Measurements from ENCODE around the gene TMOD4. TPM values are rescaled to one million over a fixed set of nuclear protein-coding genes. Genes with fewer than 3 reads are reported as not detected.

TMOD4 gene
- total RNA-seq = 1 to 10 TPM in 1 of 2 donors, not detected in 1; 3.0 TPM

DNA sequence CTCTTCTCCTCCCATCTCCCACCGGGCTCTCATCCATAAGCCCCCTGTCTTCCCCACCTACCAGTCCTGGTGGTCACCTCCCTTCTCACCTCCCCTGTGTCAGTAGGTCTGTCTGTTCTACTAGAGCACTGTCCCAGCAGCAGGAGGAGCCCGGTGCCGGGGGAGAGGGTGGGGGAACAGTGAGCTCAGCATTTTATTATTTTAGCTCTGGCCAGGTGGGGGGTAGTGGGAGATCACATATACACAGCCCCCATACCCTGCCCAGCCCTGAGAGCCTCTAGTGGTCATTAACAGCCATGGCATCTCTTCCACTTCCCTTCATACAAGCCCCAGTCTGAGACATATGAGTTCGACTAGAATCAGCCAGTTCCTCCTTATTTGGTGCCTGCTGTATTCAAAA, at the start of gene TMOD4:
Gene TMOD4, minus strand, starts transcription at position 119 of the 400 bp plus-strand sequence. CDS start 1,106 bp downstream, outside the sequence.
- DNase-seq (no peak), ATAC-seq (peak; percentile 51)
- intact Hi-C loops (cut with DNase I) = no loop called here
- Histone ChIP-seq H3K4me1 (no peaks in the 10 kb centered on the region), H3K9me3 (no peaks in the 10 kb centered on the region), H3K27me3 (no peaks in the 10 kb centered on the region), H3K36me3 (replicated peaks in 1 of 2; ENCODE audit: insufficient read depth in 1 of 2, low read depth in 2 of 2) (peaks cover 0 to 20% of the 10 kb centered on the region in 2 donors), H3K4me3 (no peak within 1 kb of the TSS), H3K27ac (no peak within 1 kb of the TSS)
- TF ChIP-seq, protein P1, sequence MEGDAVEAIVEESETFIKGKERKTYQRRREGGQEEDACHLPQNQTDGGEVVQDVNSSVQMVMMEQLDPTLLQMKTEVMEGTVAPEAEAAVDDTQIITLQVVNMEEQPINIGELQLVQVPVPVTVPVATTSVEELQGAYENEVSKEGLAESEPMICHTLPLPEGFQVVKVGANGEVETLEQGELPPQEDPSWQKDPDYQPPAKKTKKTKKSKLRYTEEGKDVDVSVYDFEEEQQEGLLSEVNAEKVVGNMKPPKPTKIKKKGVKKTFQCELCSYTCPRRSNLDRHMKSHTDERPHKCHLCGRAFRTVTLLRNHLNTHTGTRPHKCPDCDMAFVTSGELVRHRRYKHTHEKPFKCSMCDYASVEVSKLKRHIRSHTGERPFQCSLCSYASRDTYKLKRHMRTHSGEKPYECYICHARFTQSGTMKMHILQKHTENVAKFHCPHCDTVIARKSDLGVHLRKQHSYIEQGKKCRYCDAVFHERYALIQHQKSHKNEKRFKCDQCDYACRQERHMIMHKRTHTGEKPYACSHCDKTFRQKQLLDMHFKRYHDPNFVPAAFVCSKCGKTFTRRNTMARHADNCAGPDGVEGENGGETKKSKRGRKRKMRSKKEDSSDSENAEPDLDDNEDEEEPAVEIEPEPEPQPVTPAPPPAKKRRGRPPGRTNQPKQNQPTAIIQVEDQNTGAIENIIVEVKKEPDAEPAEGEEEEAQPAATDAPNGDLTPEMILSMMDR (IDR thresholded peaks at IDR 0.05) = peak in 5 of 7 experiments; percentile 9 to 20 (median 18)
- no peak for TF ChIP-seq POLR2A (IDR thresholded peaks at IDR 0.05)
- WGBS, 2 donors = 49 to 74% methylated on average over 4 of the region's 4 CpGs

DNA sequence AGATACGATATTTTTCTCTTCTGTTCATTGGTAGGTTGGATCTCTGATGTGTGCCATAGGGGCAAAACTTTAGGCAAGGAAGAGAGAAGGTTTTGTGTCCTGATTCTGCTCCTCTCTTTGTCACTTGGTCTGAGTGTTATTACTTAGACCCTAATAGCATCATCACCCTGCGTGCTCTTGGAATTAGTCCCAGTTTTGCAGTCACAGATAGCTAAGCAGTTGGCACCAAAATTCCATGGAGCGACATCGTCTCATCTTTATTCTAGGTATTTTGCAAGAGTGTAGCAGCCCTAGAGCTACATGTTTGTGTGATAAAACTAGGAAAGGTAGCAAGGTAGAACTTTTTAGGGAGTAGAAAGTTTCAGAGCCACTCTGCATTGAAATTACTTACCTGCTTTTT, 46.3 kb upstream of the TMOD4 start:
- Histone ChIP-seq H3K4me1 (no peaks in the 10 kb centered on the region), H3K36me3 (replicated peaks in 1 of 2; ENCODE audit: insufficient read depth in 1 of 2, low read depth in 2 of 2) (no peaks in the 10 kb centered on the region), H3K27me3 (no peaks in the 10 kb centered on the region), H3K9me3 (no peaks in the 10 kb centered on the region), H3K27ac (no peak overlapping the region), H3K4me3 (no peak overlapping the region)
- intact Hi-C loops (cut with DNase I) = no loop called here
- no peak for DNase-seq
- ATAC-seq = no peak
- TF ChIP-seq POLR2A (IDR thresholded peaks at IDR 0.05) = no peak
- TF ChIP-seq, protein P1 (IDR thresholded peaks at IDR 0.05) = no peak
- 82 to 88% methylated on average over 4 of the region's 4 CpGs for WGBS, 2 donors

DNA sequence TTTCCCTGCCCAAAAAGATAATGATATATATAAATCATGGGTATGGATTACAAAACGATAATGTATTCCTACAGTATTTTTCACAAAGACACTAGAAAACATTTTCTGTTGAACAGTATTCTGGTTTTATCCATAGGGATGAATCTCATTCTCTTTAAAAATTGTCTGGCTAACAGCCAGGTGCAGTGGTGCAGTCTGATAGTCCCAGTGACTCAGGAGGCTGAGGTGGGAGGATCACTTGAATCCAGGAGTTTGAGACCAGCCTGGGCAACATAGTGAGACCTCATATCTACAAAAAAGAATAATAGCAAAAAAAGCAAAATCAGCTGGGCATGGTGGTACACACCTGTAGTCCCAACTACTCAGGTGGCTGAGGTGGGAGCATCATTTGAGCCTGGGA, 45.8 kb upstream of the TMOD4 start:
- 79 to 87% methylated on average over 1 of the region's 1 CpG for WGBS, 2 donors
- H3K36me3 ChIP-seq (replicated peaks in 1 of 2; ENCODE audit: insufficient read depth in 1 of 2, low read depth in 2 of 2) = no peaks in the 10 kb centered on the region
- H3K9me3 ChIP-seq = no peaks in the 10 kb centered on the region
- TF ChIP-seq POLR2A (IDR thresholded peaks at IDR 0.05) = no peak
- TF ChIP-seq, protein P1 (IDR thresholded peaks at IDR 0.05) = no peak
- no peak for DNase-seq
- peaks cover 5% of the 10 kb centered on the region for H3K4me1 ChIP-seq
- H3K4me3 ChIP-seq = no peak overlapping the region
- no peak for ATAC-seq
- H3K27ac ChIP-seq = no peak overlapping the region
- intact Hi-C loops (cut with DNase I) = no loop called here
- no peaks in the 10 kb centered on the region for H3K27me3 ChIP-seq

DNA sequence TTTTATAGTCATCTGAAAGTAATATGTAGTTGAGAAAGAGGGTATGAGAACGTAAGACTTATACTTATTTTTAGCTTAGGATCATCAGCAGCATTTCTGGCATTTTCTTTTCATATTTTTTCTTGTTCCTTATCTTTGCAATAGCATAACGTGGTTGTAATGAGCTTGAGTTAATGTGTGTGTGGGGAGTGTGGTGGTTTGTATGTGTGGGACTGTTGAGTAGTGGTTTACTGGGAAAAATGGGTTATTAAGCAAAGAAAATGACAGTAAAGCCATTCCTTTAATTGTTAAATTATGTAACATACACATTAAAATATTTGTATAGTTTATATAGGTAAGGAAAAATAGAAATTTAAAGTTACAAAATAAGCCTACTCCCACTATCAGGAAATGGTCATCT, 37.8 kb upstream of the TMOD4 start:
- Histone ChIP-seq H3K4me3 (no peak overlapping the region), H3K36me3 (replicated peaks in 1 of 2; ENCODE audit: insufficient read depth in 1 of 2, low read depth in 2 of 2) (no peaks in the 10 kb centered on the region), H3K4me1 (peaks cover 15% of the 10 kb centered on the region), H3K27me3 (no peaks in the 10 kb centered on the region), H3K9me3 (no peaks in the 10 kb centered on the region), H3K27ac (no peak overlapping the region)
- ATAC-seq = no peak
- WGBS, 2 donors = 20 to 25% methylated on average over 2 of the region's 2 CpGs
- no peak for DNase-seq
- TF ChIP-seq POLR2A (IDR thresholded peaks at IDR 0.05) = no peak
- TF ChIP-seq, protein P1 (IDR thresholded peaks at IDR 0.05) = no peak
- intact Hi-C loops (cut with DNase I) = no loop called here

DNA sequence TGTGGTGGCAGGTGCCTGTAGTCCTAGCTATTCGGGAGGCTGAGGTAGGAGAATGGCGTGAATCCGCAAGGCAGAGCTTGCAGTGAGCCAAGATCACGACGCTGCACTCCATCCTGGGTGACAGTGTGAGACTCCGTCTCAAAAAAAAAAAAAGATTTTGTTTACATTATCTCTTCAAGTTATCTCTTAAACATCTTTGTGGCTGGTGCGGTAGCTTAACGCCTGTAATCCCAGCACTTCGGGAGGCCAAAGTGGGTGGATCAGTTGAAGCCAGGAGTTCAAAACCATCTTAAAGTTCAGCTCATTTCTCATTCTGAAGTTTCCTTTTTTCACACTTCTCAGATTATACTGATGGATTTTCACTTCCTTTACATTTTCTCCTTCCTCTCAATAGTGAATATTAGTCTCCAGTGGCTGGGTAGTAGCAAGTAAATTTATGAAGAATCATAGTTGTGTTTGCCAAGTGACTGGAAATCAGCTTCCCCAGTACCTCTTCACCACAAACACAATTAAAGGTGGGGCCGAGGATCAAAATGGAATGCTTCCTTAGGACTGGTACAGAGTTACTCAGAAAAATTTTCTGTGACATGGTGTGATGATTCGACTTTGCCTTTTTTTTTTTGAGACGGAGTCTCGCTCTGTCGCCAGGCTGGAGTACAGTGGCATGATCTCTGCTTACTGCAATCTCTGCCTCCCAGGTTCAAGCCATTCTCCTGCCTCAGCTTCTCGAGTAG, 36.4 kb upstream of the TMOD4 start:
- 82 to 88% methylated on average over 15 of the region's 15 CpGs for WGBS, 2 donors

More for the DNA sequence above, 36.4 kb upstream of the TMOD4 start:
- Histone ChIP-seq H3K4me1 (peaks cover 15% of the 10 kb centered on the region), H3K27me3 (no peaks in the 10 kb centered on the region), H3K36me3 (replicated peaks in 1 of 2; ENCODE audit: insufficient read depth in 1 of 2, low read depth in 2 of 2) (peaks cover 0 to 5% of the 10 kb centered on the region in 2 donors), H3K9me3 (no peaks in the 10 kb centered on the region), H3K4me3 (no peak overlapping the region), H3K27ac (no peak overlapping the region)
- DNase-seq = no peak
- intact Hi-C loops (cut with DNase I) = no loop called here
- TF ChIP-seq POLR2A (IDR thresholded peaks at IDR 0.05) = no peak
- TF ChIP-seq, protein P1 (IDR thresholded peaks at IDR 0.05) = no peak
- ATAC-seq = no peak

Data from body of pancreas (tissue), 4 donors.